Stimulated activated CD8-positive, alpha-beta memory T cell treated with anti-CD3 and anti-CD28 coated beads, Interleukin-7, amount 100 ng/mL, for 4 hours (primary cell): ENCODE measurements around the gene ANKRD62.
"Not testable (repeated sequence)": the region's sequence is repeated elsewhere in the genome, so short reads cannot be mapped to it uniquely, and the experiment has no call there.

Experiments
- DNase-seq, 2 donors: peaks; one replicate each; pipeline ENCODE4 v3.0.0-alpha.2; 2020; ENCODE audit warnings: low read depth in 2 of 2

The ANKRD62 gene

GRCh38 chr18:12066910-12067511 lies 26.6 kb upstream of the ANKRD62 start:
- DNase-seq = no peak

GRCh38 chr18:12067671-12068070 lies 26.0 kb upstream of the ANKRD62 start:
- DNase-seq = no peak

GRCh38 chr18:12068316-12068949 lies 25.2 kb upstream of the ANKRD62 start:
- not testable (repeated sequence) for DNase-seq

GRCh38 chr18:12068950-12069320 lies 24.7 kb upstream of the ANKRD62 start:
- no peak for DNase-seq

GRCh38 chr18:12071066-12071465 lies 22.6 kb upstream of the ANKRD62 start:
- not testable (repeated sequence) for DNase-seq

GRCh38 chr18:12072996-12073395 lies 20.6 kb upstream of the ANKRD62 start:
- no peak for DNase-seq

- no peak for DNase-seq
Measured at GRCh38 chr18:12074736-12075135, 18.9 kb upstream of the ANKRD62 start.

- no peak for DNase-seq
Measured at GRCh38 chr18:12076424-12077140, 17.1 kb upstream of the ANKRD62 start.

GRCh38 chr18:12077994-12078393 lies 15.6 kb upstream of the ANKRD62 start:
- not testable (repeated sequence) for DNase-seq

- DNase-seq = no peak
Measured at GRCh38 chr18:12079491-12080237, 14.0 kb upstream of the ANKRD62 start.

GRCh38 chr18:12085136-12085535 lies 8.5 kb upstream of the ANKRD62 start:
- DNase-seq = no peak

- no peak for DNase-seq
Measured at GRCh38 chr18:12085786-12086185, 7.9 kb upstream of the ANKRD62 start.

GRCh38 chr18:12086249-12086648 lies 7.4 kb upstream of the ANKRD62 start:
- DNase-seq = no peak

- no peak for DNase-seq
Measured at GRCh38 chr18:12086677-12087470, 6.8 kb upstream of the ANKRD62 start.

- DNase-seq = no peak
Measured at GRCh38 chr18:12087471-12088025, 6.1 kb upstream of the ANKRD62 start.

GRCh38 chr18:12088096-12088495 lies 5.5 kb upstream of the ANKRD62 start:
- DNase-seq = no peak

GRCh38 chr18:12088731-12089375 lies 4.8 kb upstream of the ANKRD62 start:
- DNase-seq = no peak

GRCh38 chr18:12091538-12092141 lies 2.0 kb upstream of the ANKRD62 start:
- no peak for DNase-seq

- DNase-seq = no peak
Measured at GRCh38 chr18:12092398-12093229, 1.0 kb upstream of the ANKRD62 start.
